Measurements from ENCODE around the gene ELMO2.

ELMO2 gene

GRCh38 chr20:46322641-46323040, 83.8 kb downstream of the ELMO2 start:
- H3F3A ChIP-seq (ENCODE audit: control insufficient read depth, insufficient read depth): no peaks in the 10 kb centered on the region
- no peaks in the 10 kb centered on the region for H3K9me2 ChIP-seq (replicated peaks; ENCODE audit: control insufficient read depth, low read length)
- H3K9me3 ChIP-seq (ENCODE audit: control insufficient read depth, insufficient read depth, low read length): no peaks in the 10 kb centered on the region
- H3K4me3 ChIP-seq (ENCODE audit: low read length): no peak overlapping the region
- H4K20me1 ChIP-seq (ENCODE audit: control insufficient read depth, insufficient read depth, low read depth, low read length): 0 out of 2 replicates have a peak, but pooled peaks cover 3% of the 10 kb centered on the region
- H3K79me2 ChIP-seq (ENCODE audit: control insufficient read depth, low read length): no peaks in the 10 kb centered on the region
- no peaks in the 10 kb centered on the region for H3K36me3 ChIP-seq (ENCODE audit: control insufficient read depth, low read length)
- H3K4me1 ChIP-seq (ENCODE audit: control insufficient read depth, low read length): no peaks in the 10 kb centered on the region
- no peak overlapping the region for H3K27ac ChIP-seq (ENCODE audit: low read depth, low read length)
- peaks cover 21% of the 10 kb centered on the region for H3K27me3 ChIP-seq (ENCODE audit: control insufficient read depth, low read length)
- TF ChIP-seq, protein P1, sequence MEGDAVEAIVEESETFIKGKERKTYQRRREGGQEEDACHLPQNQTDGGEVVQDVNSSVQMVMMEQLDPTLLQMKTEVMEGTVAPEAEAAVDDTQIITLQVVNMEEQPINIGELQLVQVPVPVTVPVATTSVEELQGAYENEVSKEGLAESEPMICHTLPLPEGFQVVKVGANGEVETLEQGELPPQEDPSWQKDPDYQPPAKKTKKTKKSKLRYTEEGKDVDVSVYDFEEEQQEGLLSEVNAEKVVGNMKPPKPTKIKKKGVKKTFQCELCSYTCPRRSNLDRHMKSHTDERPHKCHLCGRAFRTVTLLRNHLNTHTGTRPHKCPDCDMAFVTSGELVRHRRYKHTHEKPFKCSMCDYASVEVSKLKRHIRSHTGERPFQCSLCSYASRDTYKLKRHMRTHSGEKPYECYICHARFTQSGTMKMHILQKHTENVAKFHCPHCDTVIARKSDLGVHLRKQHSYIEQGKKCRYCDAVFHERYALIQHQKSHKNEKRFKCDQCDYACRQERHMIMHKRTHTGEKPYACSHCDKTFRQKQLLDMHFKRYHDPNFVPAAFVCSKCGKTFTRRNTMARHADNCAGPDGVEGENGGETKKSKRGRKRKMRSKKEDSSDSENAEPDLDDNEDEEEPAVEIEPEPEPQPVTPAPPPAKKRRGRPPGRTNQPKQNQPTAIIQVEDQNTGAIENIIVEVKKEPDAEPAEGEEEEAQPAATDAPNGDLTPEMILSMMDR (IDR thresholded peaks at IDR 0.05; ENCODE audit: low read depth, low read length, poor library complexity, severe bottlenecking): no peak
- no peak for TF ChIP-seq EZH2phosphoT487 (IDR thresholded peaks at IDR 0.05; ENCODE audit: borderline replicate concordance, low read length)
- H3K4me2 ChIP-seq (ENCODE audit: low read length): no peak overlapping the region

- H3K4me3 ChIP-seq (ENCODE audit: low read length): no peak overlapping the region
Measured at GRCh38 chr20:46317685-46318177, 88.7 kb downstream of the ELMO2 start.

GRCh38 chr20:46316984-46317684, 89.3 kb downstream of the ELMO2 start:
- Histone ChIP-seq H4K20me1 (ENCODE audit: control insufficient read depth, insufficient read depth, low read depth, low read length) (no peaks in the 10 kb centered on the region), H3F3A (ENCODE audit: control insufficient read depth, insufficient read depth) (no peaks in the 10 kb centered on the region), H3K36me3 (ENCODE audit: control insufficient read depth, low read length) (no peaks in the 10 kb centered on the region), H3K9me2 (replicated peaks; ENCODE audit: control insufficient read depth, low read length) (no peaks in the 10 kb centered on the region), H3K27ac (ENCODE audit: low read depth, low read length) (no peak overlapping the region), H3K79me2 (ENCODE audit: control insufficient read depth, low read length) (no peaks in the 10 kb centered on the region), H3K4me1 (ENCODE audit: control insufficient read depth, low read length) (no peaks in the 10 kb centered on the region), H3K4me2 (ENCODE audit: low read length) (no peak overlapping the region), H3K9me3 (ENCODE audit: control insufficient read depth, insufficient read depth, low read length) (no peaks in the 10 kb centered on the region), H3K4me3 (ENCODE audit: low read length) (no peak overlapping the region), H3K27me3 (ENCODE audit: control insufficient read depth, low read length) (peaks cover 38% of the 10 kb centered on the region)
- TF ChIP-seq, protein P1 (IDR thresholded peaks at IDR 0.05; ENCODE audit: low read depth, low read length, poor library complexity, severe bottlenecking): no peak
- no peak for TF ChIP-seq EZH2phosphoT487 (IDR thresholded peaks at IDR 0.05; ENCODE audit: borderline replicate concordance, low read length)

More at GRCh38 chr20:46317685-46318177, 88.7 kb downstream of the ELMO2 start:
- peaks cover 39% of the 10 kb centered on the region for H3K27me3 ChIP-seq (ENCODE audit: control insufficient read depth, low read length)
- H3K27ac ChIP-seq (ENCODE audit: low read depth, low read length): no peak overlapping the region
- no peaks in the 10 kb centered on the region for H3F3A ChIP-seq (ENCODE audit: control insufficient read depth, insufficient read depth)
- H3K79me2 ChIP-seq (ENCODE audit: control insufficient read depth, low read length): no peaks in the 10 kb centered on the region
- no peak for TF ChIP-seq EZH2phosphoT487 (IDR thresholded peaks at IDR 0.05; ENCODE audit: borderline replicate concordance, low read length)
- TF ChIP-seq, protein P1 (IDR thresholded peaks at IDR 0.05; ENCODE audit: low read depth, low read length, poor library complexity, severe bottlenecking): no peak
- no peaks in the 10 kb centered on the region for H3K9me3 ChIP-seq (ENCODE audit: control insufficient read depth, insufficient read depth, low read length)
- no peaks in the 10 kb centered on the region for H3K9me2 ChIP-seq (replicated peaks; ENCODE audit: control insufficient read depth, low read length)
- no peaks in the 10 kb centered on the region for H4K20me1 ChIP-seq (ENCODE audit: control insufficient read depth, insufficient read depth, low read depth, low read length)
- no peaks in the 10 kb centered on the region for H3K4me1 ChIP-seq (ENCODE audit: control insufficient read depth, low read length)
- no peak overlapping the region for H3K4me2 ChIP-seq (ENCODE audit: low read length)
- no peaks in the 10 kb centered on the region for H3K36me3 ChIP-seq (ENCODE audit: control insufficient read depth, low read length)
